Psoas muscle (tissue), 8 donors: ENCODE results near the gene SERTAD4. TPM values are rescaled to one million over a fixed set of nuclear protein-coding genes. Genes with fewer than 3 reads are reported as not detected.

Experiments used
- ATAC-seq, 4 donors: fragments of 200-7000 bp; cut with Tn5 transposase; one replicate each; pipeline ENCODE4 v1.9.1; 2020; ENCODE audit warnings: moderate library complexity in 3 of 4, mild to moderate bottlenecking in 2 of 4
- DNase-seq, 2 donors: peaks; one replicate each; pipeline ENCODE4 v3.0.0-alpha.2; 2020
- H3K27ac ChIP-seq: fragments of 200-600 bp; one replicate; pipeline ENCODE4 v1.8.0; 2022
- H3K27me3 ChIP-seq, 3 donors: fragments of 200-600 bp in 1 of 3; one replicate each; pipeline versions ENCODE4 v1.6.1 to v1.8.0; 2013 to 2022; ENCODE audit warnings: low read length in 2 of 3, mild to moderate bottlenecking in 2 of 3, moderate library complexity in 1 of 3; ENCODE audit not compliant: insufficient read depth in 3 of 3
- H3K36me3 ChIP-seq, 2 donors: fragments of 200-600 bp in 1 of 2; one replicate each; pipeline versions ENCODE4 v1.6.1 to v1.8.0; 2013 to 2022; ENCODE audit warnings: low read depth in 1 of 2, mild to moderate bottlenecking in 1 of 2, moderate library complexity in 1 of 2; ENCODE audit not compliant: insufficient read depth in 1 of 2
- H3K4me1 ChIP-seq: fragments of 200-600 bp; one replicate; pipeline ENCODE4 v1.8.0; 2022
- H3K4me3 ChIP-seq: fragments of 200-600 bp; one replicate; pipeline ENCODE4 v1.8.0; 2022; ENCODE audit warnings: mild to moderate bottlenecking
- H3K9me3 ChIP-seq: fragments of 200-600 bp; one replicate; pipeline ENCODE4 v1.8.0; 2022
- WGBS, 3 donors: extraction: QIAGEN DNeasy Blood & Tissue Kit; methylation state at CpG; one replicate each; pipeline versions ENCODE4 v1.1.6 to v1.1.7; 2013; 5-methylcytosine and 5-hydroxymethylcytosine counted together
- intact Hi-C, 2 donors: fragments of 100-400 bp; cut with DNase I; formaldehyde crosslinking; loops; one replicate each; pipeline versions ENCODE4 v1.11.0 to v1.14.2; 2022
- polyA plus RNA-seq, 3 donors: library from polyadenylated mRNA; stranded (reverse); fragments of 200-250 nt; gene quantifications; one replicate each; pipeline ENCODE4 v1.2.3, GENCODE V29; 2013
- total RNA-seq, 4 donors: library from RNA; stranded (reverse); fragmentation: NEBNext Ultra II Directional in 2 of 4; extraction: Animal tissue kit (Norgen Biotek cat#: 25700) in 2 of 4; gene quantifications; one replicate each; pipeline versions ENCODE4 v1.2.1 to v1.2.4, GENCODE V29; 2021 to 2023
- TF ChIP-seq, protein P1 (sequence below): fragments of 200-600 bp; IDR thresholded peaks from one replicate; pipeline ENCODE4 v1.8.0; 2022; ENCODE audit warnings: antibody characterized with exemption
- donor health status: healthy with polysubstance abuse.
- donor health status: DM: no; HTN: no; CAD: no; lungs with moderate emphysema.
- donor health status: Bipolar disorder and iron deficiency.
- donor health status: healthy.
- donor health status: DM: yes; HTN: yes; CAD: no.
- donor health status: DM: no; HTN: no; CAD: no.
- donor health status: DM: no; HTN: no; CAD: no.
- donor health status: DM: yes; HTN: yes; CAD: no.

The SERTAD4 gene
- total and polyA plus RNA-seq, 7 donors, result 0.12 to 1.3 (median 0.25) TPM

- peaks cover 15% of the 10 kb centered on the region for H3K4me1 ChIP-seq
- H3K27me3 ChIP-seq, result peaks cover 4 to 46% (median 9%) of the 10 kb centered on the region in 3 donors
- no peak overlapping the region for H3K4me3 ChIP-seq
- TF ChIP-seq, protein P1, sequence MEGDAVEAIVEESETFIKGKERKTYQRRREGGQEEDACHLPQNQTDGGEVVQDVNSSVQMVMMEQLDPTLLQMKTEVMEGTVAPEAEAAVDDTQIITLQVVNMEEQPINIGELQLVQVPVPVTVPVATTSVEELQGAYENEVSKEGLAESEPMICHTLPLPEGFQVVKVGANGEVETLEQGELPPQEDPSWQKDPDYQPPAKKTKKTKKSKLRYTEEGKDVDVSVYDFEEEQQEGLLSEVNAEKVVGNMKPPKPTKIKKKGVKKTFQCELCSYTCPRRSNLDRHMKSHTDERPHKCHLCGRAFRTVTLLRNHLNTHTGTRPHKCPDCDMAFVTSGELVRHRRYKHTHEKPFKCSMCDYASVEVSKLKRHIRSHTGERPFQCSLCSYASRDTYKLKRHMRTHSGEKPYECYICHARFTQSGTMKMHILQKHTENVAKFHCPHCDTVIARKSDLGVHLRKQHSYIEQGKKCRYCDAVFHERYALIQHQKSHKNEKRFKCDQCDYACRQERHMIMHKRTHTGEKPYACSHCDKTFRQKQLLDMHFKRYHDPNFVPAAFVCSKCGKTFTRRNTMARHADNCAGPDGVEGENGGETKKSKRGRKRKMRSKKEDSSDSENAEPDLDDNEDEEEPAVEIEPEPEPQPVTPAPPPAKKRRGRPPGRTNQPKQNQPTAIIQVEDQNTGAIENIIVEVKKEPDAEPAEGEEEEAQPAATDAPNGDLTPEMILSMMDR, result no peak
- H3K9me3 ChIP-seq, result no peaks in the 10 kb centered on the region
- H3K36me3 ChIP-seq, result no peaks in the 10 kb centered on the region
- ATAC-seq, result no peak
- 85 to 94% (median 91%) methylated on average over 8 of the region's 8 CpGs for WGBS, 3 donors
- no peak for DNase-seq
- H3K27ac ChIP-seq, result no peak overlapping the region
- intact Hi-C loops, result loop anchor here in 1 of 2 donors (5.0 kb wide), 1 partner anchor 69 kb away; no protein-coding TSS in a partner anchor
These were observed 5.4 kb downstream of the SERTAD4 start for GRCh38 chr1:210237981-210238380.

DNA sequence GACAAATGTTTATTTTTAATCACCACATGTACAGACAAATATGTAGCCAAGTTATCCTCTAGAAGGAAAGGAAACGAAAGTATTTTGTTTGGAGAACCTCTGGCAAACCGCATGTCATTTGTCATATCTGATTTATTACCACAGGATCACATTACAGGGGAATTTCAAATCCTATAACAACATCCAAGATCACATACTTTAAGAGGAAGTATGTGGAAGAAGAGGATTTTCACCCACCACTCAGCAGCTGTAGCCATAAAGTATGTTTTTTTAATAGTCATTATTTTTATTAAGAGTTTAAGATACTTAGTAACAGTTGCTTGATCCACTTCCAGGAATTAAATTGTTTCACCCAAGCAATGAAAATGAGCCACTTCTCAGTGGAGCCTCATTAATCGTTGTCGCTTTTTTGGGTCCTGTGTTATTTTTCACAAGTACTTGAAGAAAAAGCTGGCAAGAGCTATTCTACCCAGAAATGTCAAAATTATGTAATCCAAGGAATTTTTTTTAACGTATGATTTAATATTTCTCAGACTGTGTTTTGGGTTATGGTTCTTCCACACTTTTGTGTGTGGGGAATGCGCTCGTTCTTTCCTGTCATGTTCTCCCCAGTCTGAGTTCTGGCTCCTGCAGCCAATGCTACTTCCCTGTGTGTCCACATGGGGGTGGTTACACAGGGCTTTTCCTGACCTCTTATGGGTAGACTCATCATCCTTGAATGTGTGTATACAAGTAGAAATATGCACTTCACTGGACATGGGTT, 6.9 kb downstream of the SERTAD4 start:
- ATAC-seq, result peak in 1 of 4 donors; percentile 63
- H3K27me3 ChIP-seq, result peaks cover 0 to 33% (median 4%) of the 10 kb centered on the region in 3 donors
- TF ChIP-seq, protein P1, result peak; percentile 38
- H3K4me3 ChIP-seq, result no peak overlapping the region
- H3K9me3 ChIP-seq, result no peaks in the 10 kb centered on the region
- H3K36me3 ChIP-seq, result no peaks in the 10 kb centered on the region
- 42 to 57% (median 45%) methylated on average over 7 of the region's 7 CpGs for WGBS, 3 donors
- H3K4me1 ChIP-seq, result no peaks in the 10 kb centered on the region
- intact Hi-C loops, result loop anchor here in 1 of 2 donors (5.0 kb wide), 1 partner anchor 68 kb away; no protein-coding TSS in a partner anchor
- no peak overlapping the region for H3K27ac ChIP-seq
- no peak for DNase-seq

DNA sequence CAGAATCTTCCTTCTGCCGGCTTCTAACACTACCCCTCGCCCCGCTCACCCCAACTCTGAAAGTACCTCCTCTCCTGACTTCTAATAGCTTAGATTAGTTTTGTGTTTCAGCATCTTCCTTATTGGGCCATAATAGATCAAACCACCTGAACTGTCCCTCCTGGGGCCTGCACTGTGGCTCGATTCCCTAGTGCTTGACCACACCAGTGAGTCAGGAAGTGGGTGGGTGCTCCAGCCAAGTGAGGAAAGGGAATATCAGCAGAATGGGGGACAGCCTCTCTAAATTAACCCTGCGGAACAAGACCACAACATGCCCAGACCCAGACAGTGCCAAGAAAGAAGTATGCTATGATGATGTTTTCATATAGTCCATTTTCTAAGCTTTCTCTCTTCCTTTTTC, 8.5 kb downstream of the SERTAD4 start:
- 92 to 98% (median 94%) methylated on average over 5 of the region's 5 CpGs for WGBS, 3 donors
- DNase-seq (no peak), ATAC-seq (no peak)
- TF ChIP-seq, protein P1, result no peak
- no peaks in the 10 kb centered on the region for H3K4me1 ChIP-seq
- H3K4me3 ChIP-seq, result no peak overlapping the region
- peaks cover 0 to 20% (median 4%) of the 10 kb centered on the region in 3 donors for H3K27me3 ChIP-seq
- intact Hi-C loops, result no loop called here
- H3K36me3 ChIP-seq, result no peaks in the 10 kb centered on the region
- H3K9me3 ChIP-seq, result no peaks in the 10 kb centered on the region
- no peak overlapping the region for H3K27ac ChIP-seq

GRCh38 chr1:210244746-210245367, 12.3 kb downstream of the SERTAD4 start:
- DNase-seq (no peak), ATAC-seq (no peak)
- no peak overlapping the region for H3K27ac ChIP-seq
- no peak overlapping the region for H3K4me3 ChIP-seq
- 92 to 94% (median 94%) methylated on average over 6 of the region's 6 CpGs for WGBS, 3 donors
- TF ChIP-seq, protein P1, result no peak
- peaks cover 0 to 18% (median 4%) of the 10 kb centered on the region in 3 donors for H3K27me3 ChIP-seq
- intact Hi-C loops, result no loop called here
- no peaks in the 10 kb centered on the region for H3K36me3 ChIP-seq
- H3K4me1 ChIP-seq, result no peaks in the 10 kb centered on the region
- no peaks in the 10 kb centered on the region for H3K9me3 ChIP-seq
